ENCODE results near the gene NEU3.
A peak's percentile ranks its signal among the peaks of the same experiment; 100 is the strongest.
"Not testable (repeated sequence)": the region's sequence is repeated elsewhere in the genome, so short reads cannot be mapped to it uniquely, and the experiment has no call there.

Gene NEU3

GRCh38 chr11:74984070-74984469 is 4.7 kb upstream of the NEU3 start:
- no peak for DNase-seq (ENCODE audit: low read depth, low spot score)

GRCh38 chr11:74984730-74985129 is 4.0 kb upstream of the NEU3 start:
- DNase-seq (ENCODE audit: low read depth, low spot score) = no peak

GRCh38 chr11:74989260-74989638 is 516 bp downstream of the NEU3 start:
- DNase-seq (ENCODE audit: low read depth, low spot score) = no peak

- not testable (repeated sequence) for DNase-seq (ENCODE audit: low read depth, low spot score)
Observed at GRCh38 chr11:74990150-74990549, 1.4 kb downstream of the NEU3 start.

DNA sequence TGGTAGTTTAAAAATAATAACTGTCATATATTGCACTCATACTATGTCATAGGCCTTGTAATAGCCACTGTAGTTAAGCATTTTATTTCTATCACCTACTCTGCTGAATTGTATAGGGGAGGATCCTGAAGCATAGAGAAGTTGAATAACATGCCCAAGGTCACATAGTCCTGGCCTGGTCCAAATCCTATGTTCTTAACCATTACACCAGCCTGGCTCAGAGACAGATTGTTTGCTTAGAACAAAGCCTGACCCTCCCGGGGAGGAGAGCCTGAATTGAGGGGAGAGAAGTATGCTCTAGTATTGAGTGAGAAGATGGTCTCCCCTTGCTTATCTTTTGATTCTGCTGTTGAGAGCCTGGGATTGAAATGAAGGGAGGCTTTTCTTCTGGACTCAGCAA is 2.2 kb downstream of the NEU3 start:
- DNase-seq (ENCODE audit: low read depth, low spot score) = no peak

DNA sequence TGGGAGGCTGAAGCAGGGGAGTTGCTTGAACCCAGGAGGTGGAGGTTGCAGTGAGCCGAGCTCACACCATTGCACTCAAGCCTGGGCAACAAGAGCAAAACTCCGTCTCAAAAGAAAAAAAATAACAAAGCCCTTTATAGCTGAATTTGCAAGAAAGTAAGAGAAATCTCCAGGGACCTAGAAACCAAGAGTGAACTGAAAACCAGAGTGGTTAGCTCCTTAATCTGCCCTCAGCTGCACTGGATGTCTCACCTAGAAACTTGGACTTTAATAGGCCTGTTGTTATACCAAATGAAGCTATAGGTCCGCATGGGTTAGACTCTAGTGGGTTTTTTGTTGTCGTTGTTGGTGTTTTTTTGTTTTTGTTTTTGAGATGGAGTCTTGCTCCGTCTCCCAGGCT is 4.1 kb downstream of the NEU3 start:
- DNase-seq (ENCODE audit: low read depth, low spot score) = no peak

- DNase-seq (ENCODE audit: low read depth, low spot score) = no peak
Observed at GRCh38 chr11:75000975-75001354, 12.2 kb downstream of the NEU3 start.

GRCh38 chr11:75001686-75002085 is 13.0 kb downstream of the NEU3 start:
- no peak for DNase-seq (ENCODE audit: low read depth, low spot score)

DNA sequence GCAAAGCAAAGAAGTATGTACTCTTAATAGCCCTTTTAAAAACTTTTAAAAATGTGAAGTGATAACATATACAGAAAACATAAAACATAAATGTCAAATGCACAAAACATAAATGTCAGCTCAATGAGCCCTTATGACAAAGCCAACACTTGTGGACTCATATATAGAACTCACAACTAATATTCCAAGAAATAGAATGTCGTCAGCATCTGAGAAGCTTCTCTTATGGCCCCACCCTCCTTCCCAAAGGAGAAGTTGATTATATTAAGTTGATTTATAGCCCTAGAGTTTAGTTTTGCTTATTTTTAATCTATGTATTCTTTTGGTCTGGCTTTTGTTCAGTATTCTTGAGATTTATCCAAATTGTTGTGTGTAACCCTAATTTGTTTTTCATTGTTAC is 13.8 kb downstream of the NEU3 start:
- no peak for DNase-seq (ENCODE audit: low read depth, low spot score)

GRCh38 chr11:75004215-75004614 is 15.5 kb downstream of the NEU3 start:
- DNase-seq (ENCODE audit: low read depth, low spot score) = no peak

- DNase-seq (ENCODE audit: low read depth, low spot score) = no peak
Observed at GRCh38 chr11:75011357-75011756, 22.6 kb downstream of the NEU3 start.

GRCh38 chr11:75011872-75012271 is 23.1 kb downstream of the NEU3 start:
- no peak for DNase-seq (ENCODE audit: low read depth, low spot score)

DNA sequence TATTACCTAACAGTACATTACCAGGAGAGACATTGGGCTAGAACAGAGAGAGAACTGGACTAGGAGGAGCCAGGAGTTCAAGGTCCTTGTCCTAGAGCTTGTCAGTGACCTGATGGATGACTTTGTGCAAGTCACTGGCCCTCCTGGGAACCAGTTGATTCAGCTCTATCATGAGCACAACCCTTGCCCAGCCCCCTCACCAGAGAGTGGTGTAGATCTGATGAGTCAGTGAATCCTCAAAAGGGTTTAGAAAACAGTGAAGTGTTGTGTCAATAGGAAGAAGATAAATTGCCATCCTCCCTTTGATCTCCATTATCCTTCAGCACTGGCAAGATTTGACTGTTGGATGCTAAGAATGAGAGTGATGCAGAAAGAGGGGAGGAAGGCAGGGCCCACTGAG is 24.3 kb downstream of the NEU3 start:
- no peak for DNase-seq (ENCODE audit: low read depth, low spot score)

GRCh38 chr11:75014129-75014528 is 25.4 kb downstream of the NEU3 start:
- DNase-seq (ENCODE audit: low read depth, low spot score) = no peak

DNA sequence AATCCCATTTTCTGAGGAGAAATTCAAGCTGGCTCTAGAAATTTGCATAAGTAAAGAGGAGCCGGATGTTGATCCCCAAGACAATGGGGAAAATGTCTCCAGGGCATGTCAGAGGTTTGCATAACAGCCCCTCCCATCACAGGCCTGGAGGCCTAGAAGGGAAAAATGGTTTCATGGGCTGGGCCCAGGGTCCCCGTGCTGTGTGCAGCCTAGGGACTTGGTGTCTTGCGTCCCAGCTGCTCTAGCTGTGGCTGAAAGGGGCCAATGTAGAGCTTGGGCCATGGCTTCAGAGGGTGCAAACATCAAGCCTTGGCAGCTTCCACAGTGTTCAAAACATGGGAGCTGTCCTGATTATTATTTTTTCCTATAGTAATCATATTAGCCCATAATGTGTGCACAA is 30.5 kb downstream of the NEU3 start:
- not testable (repeated sequence) for DNase-seq (ENCODE audit: low read depth, low spot score)

- DNase-seq (ENCODE audit: low read depth, low spot score) = not testable (repeated sequence)
Observed at GRCh38 chr11:75020328-75020727, 31.6 kb downstream of the NEU3 start.

GRCh38 chr11:75022296-75022695 is 33.6 kb downstream of the NEU3 start:
- no peak for DNase-seq (ENCODE audit: low read depth, low spot score)

GRCh38 chr11:75022759-75023396 is 34.1 kb downstream of the NEU3 start:
- DNase-seq (ENCODE audit: low read depth, low spot score) = peak; percentile 43

DNA sequence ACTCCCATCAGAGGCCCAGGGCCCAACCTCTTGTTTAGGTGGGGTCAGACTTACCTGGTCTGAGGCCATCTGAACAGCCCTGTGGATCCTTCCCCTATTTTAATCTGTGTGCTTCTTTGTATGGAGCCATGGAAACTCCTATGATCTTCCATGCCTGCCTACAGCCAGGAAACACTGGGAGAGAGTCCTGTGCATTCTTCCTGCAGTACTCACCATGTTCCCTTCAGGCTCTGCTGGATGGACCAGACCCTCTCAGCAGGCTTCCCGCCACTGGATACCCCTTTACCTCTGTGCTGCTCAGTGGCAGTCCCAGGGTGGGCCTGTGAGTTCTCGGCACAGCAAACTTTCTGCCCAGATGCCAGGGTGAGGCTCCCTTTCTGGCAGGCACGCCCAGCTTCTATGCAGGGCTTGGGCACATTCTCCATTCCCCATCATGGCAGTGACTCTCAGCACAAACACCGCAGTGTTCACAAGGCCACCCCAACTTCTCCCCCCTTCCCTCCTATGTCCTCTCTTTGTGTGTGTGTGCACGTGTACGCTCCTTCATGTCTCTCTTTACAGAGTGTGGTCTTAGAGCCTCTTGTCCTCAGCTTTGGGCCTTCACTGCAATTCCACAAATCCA is 34.8 kb downstream of the NEU3 start:
- no peak for DNase-seq (ENCODE audit: low read depth, low spot score)

DNA sequence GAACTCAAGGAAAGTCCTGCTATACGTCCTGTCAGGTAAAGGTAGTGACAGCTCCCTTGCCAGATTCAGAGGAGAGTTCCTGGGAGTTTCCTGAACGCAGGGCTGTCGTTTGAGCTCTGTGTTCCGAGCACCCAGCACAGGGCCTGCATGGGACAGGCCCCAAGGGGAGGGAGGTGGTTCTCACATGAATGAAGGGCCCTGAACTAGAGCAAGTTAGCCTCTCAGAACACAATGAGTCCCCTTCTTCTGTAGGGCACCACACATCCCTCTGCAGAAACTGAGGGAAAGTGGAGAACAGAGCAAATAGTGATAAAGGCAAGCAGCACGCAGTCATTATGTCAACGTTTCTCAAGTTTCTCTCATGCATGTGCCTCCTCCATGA is 35.3 kb downstream of the NEU3 start:
- no peak for DNase-seq (ENCODE audit: low read depth, low spot score)

GRCh38 chr11:75024764-75025211 is 36.1 kb downstream of the NEU3 start:
- DNase-seq (ENCODE audit: low read depth, low spot score) = no peak

DNA sequence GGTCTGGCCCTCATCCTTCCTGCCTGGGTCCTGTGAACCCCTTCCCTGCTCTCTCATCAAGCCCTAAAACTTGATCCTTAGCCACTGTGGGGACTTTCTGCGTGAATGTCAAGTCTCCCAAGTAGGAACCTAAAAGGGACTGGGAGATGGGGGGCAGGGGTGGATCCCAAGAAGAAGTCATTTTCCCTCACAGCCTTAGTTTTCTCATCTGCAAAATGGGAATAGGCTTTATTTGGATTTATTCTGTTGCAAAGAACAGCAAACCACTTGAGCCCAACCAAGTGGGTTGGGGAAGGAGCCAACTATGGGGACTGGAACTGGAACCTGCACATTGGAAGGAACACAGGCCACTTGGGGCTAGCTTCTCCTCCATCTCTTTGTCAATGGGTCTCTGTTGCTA is 36.8 kb downstream of the NEU3 start:
- no peak for DNase-seq (ENCODE audit: low read depth, low spot score)

DNA sequence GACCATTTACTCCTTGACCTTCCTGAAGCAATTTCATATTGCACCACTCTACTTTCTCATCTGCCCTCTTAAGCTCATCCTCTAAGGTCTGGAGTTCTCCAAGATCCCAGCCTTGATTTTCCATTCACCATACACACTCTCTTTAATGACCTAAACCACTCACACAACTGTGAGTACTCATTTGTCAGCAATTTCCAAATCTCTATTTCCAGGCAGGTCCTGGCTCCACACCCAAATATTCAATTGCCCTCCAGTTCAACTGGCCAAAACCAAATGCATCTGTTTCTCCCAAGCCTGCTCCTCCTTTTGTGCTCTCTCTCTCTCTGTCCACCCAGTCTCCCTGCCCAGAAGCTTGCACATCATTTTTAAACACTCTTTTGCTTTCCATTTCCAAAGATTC is 39.6 kb downstream of the NEU3 start:
- no peak for DNase-seq (ENCODE audit: low read depth, low spot score)

DNA sequence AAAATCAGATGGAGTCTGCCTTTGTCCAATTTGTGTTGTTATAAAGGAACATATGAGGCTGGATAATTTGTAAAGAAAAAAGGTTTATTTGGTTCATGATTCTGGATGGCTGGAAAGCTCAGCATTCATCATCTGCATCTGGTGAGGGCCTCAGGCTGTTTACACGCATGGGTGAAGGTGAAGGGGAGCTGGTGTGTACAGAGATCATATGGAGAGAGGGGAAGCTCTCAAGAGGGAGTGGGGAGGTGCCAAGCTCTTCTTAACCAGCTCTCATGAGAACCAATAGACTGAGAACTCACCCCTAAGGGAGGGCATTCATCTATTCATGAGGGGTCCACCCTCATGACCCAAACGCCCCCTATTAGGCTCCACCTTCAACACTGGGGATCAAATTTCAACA is 40.0 kb downstream of the NEU3 start:
- DNase-seq (ENCODE audit: low read depth, low spot score) = no peak

Data from brain pericyte (primary cell).